ENCODE results near the gene KLRC3.
"Not testable (repeated sequence)": the region's sequence is repeated elsewhere in the genome, so short reads cannot be mapped to it uniquely, and the experiment has no call there.

The KLRC3 gene

DNA sequence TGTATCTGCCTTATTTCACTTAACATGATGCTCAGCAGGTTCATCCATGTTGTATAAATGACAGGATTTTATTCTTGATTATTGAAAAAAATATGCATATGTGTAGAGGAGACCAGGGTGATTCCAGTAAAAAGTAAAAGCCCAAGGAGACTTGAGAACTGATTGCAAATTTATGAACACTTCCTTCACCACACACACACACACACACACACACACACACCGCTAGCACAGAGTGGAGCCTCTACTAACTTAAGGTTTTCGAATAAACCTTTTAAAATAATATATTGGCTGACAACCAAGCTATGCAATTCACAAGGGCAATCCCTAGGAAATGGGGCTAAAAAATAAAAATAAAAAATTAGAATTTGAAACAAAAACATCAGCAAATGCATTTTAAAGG is 22.2 kb downstream of the KLRC3 start:
- no peak for DNase-seq

DNA sequence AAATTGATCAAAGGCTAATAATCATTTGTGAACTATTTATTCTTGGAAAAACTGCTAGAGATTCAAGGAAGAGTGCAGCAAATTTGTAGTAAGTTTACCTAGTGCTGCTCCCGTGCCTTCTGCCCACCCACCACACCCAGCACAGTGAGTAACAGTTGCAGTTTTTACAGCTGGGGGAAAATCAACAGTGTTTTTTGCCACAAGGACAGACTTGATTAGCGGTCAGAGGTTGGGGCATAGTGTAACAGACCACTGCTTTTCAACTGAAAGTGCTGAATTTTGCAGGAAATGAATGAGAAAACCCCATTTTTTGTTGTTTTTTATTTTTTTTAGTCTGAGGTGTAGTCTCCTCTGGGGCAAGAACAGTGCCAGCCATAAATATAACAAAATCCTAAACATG is 23.1 kb downstream of the KLRC3 start:
- DNase-seq: no peak

DNA sequence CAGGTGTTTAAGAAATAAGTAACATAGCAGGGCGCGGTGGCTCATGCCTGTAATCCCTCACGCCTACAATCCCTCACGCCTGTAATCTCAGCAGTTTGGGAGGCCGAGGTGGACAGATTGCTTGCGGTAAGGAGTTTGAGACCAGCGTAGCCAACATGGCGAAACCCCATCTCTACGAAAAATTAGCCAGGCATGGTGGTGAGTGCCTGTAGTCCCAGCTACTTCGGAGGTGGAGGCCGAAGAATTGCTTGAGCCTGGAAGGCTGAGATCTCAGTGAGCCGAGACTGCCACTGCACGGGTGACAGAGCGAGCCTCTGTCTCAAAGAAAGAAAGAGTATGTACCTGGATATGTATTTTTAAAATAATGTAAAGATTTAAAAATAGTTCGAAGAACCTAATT is 24.2 kb downstream of the KLRC3 start:
- DNase-seq: not testable (repeated sequence)

DNA sequence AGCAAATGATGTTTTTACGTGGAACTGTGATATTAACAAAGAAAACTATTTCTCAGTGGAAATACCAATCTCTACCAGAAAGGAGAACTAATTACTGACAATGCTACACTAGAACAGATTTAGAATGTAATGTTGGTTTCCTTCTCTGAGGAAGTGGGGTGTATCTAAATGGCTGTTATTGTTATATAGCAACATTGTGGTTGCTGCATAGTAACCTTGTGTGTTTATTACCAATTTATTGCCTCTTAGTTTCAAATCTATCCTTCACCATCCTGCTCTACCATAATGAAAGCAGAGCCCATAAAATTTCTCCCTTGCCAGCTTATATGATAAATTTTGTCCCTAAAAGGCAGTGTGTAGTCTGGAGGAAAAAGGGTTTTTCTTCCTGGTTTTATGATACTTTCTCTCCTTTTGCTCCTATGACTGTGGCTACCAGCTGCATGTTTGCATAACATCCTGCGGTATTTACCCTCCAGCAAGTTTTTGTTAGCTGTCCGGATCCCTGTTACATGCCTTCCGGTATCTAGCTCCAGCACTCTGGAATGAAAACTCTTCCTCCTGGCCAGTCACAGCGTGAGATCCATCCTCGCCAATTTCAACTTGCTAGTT is 24.9 kb downstream of the KLRC3 start:
- no peak for DNase-seq

DNA sequence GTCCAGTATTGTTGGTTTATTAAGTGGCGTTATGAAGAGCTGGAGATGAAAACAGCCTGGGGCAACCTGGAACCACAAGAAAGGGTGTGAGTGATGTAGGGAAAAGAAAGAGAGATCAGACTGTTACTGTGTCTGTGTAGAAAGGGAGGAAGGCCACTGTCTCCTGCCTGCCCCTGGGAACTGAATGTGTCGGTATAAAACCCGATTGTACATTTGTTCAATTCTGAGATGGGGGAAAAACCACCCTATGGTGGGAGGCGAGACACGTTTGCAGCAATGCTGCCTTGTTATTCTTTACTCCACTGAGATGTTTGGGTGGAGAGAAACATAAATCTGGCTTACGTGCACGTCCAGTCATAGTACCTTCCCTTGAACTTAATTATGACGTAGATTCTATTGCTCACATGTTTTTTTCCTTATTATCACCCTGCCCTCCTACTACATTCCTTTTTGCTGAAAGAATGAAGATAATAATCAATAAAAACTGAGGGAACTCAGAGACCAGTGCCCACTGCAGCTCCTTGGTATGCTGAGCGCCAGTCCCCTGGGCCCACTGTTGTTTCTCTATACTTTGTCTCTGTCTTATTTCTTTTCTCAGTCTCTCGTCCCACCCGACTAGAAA is 25.8 kb downstream of the KLRC3 start:
- not testable (repeated sequence) for DNase-seq

DNA sequence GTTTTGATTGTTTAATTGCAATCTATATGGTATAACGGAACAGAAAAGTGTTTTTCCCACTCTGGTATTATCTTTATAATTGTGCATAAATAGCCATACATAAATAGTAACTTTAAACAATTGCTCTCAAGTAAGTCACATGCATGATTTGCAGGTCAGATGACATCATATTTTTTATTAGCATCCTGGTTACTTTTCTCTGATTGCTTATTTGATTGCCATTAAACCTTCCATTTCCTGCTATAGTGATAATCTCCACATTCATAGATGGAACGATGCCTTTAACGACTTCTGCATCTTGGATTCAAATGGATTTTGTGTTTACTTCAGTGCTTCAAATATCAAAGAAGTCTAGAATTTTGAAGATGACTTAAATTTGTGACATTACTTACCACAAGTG is 27.1 kb downstream of the KLRC3 start:
- no peak for DNase-seq

DNA sequence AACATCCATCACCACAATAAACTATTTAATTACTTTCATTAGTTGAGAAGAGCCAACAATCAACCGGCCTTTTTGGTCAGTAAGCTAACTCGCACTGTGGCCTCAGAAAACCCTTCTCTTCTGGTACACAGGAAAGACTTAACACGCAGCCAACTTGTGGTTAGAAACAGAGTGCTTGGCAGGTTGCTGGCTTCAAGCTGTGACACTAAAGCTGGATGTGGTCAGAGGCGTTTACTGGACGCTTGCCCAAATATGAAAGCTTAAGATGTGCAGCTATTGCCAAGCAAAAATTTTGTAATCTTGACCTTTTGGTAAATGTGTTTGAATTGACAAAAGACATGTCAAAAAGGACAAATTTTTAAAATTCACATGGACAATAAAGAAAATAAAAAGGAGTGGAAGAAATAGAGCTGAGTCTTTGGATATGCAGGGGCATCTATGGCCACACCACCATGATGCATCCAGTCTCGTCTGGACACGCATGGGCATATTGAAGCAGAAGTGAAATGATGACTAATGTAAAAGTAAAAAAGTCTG is 27.9 kb downstream of the KLRC3 start:
- no peak for DNase-seq

DNA sequence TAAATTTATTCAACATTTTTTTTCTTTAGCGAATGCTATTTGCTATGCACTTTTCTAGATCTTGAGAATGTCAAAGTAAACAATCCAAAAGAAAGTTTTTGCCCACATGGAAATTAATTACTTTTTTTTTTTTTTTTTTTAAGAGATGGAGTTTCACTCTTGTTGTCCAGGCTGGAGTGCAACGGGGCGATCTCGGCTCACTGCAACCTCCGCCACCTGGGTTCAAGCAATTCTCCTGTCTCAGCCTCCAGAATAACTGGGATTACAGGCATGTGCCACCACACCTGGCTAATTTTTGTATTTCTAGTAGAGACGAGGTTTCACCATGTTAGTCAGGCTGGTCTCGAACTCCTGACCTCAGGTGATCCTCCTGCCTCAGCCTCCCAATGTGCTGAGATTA is 29.4 kb downstream of the KLRC3 start:
- DNase-seq: not testable (repeated sequence)

DNA sequence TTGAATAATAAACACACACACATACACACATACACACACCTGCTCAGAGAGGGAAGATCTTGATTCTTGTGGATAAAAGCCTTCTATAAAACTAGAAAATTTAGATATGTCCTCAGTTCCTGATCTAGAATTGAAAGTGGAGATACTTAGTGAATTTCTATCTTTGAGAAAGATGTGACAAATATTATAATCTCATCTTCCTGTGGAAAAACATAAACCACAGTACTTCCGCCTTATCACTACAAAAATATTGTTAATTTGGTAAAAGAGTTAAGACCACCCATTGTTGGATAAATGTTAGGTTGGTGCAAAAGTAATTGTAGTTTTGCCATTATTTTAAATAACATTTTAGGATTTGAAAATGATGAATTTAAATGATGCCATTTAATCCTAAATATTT is 30.5 kb downstream of the KLRC3 start, which contains the start of gene KLRK1:
TSS of gene KLRK1 (minus strand) at position 138 of the 400 bp plus-strand sequence. CDS start 1,231 bp downstream, outside the sequence.
- DNase-seq: no peak

DNA sequence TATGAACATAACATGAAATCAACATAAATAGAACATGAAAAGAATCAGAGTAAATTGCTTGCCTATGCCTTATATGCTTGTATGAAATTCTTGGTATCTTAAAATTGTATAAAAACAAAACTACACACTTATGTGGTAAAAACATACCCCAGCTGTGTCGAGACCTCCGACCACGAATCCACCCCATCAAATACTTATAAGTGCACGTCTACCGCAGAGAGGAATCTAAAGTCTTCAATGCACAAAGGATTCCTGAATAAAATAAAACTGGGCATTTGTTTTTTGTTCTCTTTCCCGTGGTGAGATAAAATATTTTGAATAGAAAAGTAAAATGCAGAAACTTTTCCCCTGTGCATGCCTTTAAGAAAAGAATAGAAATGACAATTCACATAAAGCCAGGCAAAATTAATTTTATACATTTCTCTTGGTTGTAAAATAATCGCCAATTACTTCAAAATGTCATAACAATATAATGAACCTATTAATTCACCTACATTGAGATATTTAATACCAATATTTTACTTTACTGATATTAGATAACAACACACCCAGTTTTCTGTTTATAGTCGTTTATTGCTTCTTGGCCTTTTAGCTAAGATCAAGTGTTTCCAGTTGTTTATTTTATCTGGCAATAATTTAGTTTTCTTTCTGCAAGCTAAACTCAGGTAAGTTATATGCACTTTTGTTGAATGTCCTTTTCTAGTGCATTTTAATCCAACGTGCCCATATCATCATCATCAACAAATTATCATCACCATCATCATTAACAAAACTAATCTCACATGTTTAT is 31.6 kb downstream of the KLRC3 start:
- no peak for DNase-seq

DNA sequence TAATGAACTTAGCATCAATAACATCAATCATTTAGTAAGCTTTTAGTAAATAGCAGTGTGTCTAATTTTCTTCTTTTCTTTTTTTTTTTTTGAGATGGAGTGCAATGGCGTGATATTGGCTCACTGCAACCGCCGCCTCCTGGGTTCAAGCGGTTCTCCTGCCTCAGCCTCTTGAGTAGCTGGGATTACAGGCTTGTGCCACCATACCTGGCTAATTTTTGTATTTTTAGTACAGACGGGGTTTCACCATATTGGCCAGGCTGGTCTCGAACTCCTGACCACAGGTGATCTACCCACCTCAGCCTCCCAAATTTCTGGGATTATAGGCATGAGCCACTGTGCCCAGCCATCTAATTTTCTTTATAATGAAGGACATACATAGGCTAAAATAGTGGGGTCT is 32.9 kb downstream of the KLRC3 start:
- DNase-seq: not testable (repeated sequence)

DNA sequence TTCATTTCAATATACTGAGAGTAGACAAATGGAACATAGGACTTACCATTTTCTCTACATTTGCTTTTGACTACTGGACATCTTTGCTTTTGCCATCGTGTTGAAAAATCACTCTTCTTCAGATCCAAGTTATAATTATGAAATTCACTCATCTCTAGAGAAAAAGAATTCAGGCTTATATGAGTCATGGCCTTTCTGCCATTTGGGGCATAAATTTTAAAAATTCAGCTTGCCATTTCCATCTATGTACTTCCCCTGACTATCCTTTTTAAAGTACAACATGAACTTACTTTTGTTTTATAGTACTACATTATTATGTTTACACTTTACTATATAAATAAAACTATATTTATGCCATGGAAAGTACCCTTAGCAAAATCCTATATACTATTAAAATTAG is 33.5 kb downstream of the KLRC3 start:
- DNase-seq: no peak

DNA sequence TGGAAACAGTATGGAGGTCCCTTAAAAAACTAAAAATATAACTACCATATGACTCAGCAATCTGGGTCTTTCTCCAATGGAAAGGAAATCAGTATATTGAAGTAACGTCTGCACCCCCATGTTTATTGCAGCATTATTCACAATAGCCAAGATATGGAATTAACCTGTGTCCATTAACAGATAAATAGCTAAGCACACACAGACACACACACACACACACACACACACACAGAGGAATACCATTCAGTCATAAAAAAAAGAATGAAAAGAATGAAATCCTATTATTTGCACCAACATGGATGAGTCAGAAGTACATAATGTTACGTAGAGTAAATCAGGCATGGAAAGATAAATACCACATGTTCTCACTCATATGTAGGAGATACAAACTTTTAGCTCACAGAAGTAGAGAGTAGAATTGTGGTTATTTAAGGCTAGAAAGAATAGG is 35.2 kb downstream of the KLRC3 start:
- no peak for DNase-seq

DNA sequence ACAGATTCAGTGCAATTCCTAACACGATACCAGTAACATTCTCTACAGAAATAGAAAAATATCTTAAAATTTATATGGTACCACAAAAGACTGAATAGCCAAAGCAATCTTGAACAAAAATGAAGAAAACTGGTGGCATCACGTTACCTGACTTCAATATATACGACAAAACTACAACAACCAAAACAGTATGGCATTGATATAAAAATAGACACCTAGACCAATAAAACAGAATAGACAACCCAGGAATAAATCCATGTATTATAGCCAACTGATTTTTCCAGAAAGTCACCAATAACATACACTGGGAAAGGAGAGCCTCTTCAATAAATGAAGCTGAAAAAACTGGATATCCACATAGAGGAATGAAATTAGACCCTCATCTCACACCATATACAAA is 36.2 kb downstream of the KLRC3 start:
- no peak for DNase-seq

DNA sequence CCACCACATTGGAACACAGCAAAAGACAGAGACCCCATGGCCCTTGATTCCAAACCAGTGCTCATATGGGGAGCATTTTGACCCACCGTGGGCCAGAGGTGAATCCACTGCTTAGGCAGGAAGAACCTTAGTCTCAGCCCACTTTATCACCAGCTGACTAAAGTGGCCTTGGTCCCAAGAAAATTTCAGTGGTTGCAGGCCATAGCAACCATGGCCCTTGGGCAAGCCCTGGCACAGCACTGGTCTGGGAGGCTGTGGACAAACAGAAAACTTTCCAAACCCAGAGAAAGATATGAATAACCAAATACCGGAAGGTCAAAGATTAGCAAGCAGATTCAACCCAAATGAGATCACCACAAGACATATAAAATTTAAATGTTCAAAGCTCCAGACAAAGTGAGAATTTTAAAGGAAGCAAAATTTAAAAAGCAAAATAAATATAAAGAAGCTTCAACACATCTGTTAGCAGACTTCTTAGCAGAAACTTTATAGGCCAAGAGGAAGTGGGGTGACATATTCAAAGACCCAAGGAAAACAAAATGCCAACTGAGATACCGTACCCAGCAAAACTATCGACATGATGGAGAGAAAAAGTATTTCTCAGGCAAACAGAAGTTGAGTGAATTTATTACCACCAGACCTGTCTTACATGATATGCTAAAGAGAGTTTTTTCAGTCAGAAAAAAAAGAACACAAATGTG is 38.3 kb downstream of the KLRC3 start:
- DNase-seq: no peak

DNA sequence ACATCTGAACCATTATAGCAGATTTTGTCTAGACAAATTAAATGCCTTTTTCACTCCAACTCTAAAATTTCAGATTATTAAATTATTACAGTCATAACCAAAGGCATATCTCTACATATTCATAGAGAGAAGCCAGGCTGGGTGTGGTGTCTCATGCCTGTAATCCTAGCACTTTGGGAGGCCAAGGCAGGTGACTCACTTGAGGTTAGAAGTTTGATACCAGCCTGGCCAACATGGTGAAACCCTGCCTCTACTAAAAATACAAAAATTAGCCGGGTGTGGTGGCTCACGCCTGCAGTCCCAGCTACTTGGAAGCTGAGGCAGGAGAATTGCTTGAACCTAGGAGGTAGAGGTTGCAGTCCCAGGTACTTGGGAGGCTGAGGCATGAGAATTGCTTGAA is 41.7 kb downstream of the KLRC3 start:
- not testable (repeated sequence) for DNase-seq

DNA sequence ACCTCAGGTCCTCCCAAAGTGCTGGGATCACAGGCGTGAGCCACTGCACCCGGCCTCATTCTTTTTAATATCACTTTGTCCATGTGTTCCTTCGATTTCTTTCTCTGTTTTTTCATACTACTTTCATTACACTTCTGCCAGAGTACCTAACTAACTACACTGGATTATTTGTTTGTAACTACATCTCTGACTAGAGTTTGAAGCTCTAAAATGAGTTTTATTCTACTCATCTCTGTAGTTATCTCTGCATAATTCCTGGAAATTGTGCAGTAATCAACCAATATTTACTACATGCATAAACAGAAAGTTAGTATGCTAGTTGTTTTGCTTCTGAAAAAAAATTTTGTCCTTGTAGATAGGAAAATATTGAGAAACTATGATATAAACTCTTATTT is 45.8 kb downstream of the KLRC3 start:
- no peak for DNase-seq

DNA sequence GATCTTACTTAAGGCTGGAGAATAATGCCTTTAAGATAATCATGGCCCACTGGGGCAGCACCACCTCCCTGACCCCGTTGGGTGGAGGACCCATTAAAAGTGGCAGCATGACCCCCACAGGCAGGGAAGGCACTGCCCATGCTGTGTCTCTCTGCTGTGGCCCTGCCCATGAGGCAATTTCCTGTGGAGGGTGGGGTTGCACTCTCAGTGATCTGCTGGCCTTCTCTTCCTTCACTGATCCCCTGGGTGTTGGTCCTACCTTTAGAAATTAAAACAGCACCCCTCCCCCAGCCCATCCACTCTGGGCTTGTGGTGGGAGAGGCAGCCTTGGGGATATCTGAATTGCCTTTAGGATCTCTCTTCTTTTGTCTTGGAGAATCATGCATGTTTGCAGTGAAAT is 47.8 kb downstream of the KLRC3 start:
- DNase-seq: no peak

DNA sequence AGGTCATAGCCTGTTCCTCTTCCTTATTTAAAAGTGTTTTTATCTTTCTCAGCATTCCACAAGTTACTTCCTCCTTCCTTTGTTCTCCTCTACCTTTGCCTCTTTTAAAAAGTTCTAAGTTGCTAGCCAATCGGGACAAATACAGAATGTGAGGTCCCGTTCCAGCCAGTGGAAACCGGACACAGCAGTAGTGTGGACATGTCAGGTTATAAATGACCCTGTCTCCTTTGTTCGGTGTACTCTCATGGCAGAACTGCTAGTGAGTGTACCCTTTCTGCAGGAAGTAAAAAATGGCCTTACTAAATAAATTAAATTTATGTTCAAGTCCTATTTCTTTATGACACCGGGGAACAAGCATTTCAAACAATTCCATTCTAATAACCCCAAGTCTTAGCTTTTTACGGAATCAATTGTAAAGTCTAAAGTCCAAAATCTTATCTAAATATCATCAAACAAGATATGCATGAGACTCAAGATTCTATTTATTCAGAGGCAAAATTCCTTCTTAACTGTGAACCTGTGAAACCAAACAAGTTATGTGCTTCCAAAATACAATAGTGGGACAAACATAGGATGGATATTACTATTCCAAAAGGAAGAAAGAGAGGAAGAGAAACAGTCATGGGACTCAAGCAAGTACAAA is 48.4 kb downstream of the KLRC3 start:
- DNase-seq: not testable (repeated sequence)

DNA sequence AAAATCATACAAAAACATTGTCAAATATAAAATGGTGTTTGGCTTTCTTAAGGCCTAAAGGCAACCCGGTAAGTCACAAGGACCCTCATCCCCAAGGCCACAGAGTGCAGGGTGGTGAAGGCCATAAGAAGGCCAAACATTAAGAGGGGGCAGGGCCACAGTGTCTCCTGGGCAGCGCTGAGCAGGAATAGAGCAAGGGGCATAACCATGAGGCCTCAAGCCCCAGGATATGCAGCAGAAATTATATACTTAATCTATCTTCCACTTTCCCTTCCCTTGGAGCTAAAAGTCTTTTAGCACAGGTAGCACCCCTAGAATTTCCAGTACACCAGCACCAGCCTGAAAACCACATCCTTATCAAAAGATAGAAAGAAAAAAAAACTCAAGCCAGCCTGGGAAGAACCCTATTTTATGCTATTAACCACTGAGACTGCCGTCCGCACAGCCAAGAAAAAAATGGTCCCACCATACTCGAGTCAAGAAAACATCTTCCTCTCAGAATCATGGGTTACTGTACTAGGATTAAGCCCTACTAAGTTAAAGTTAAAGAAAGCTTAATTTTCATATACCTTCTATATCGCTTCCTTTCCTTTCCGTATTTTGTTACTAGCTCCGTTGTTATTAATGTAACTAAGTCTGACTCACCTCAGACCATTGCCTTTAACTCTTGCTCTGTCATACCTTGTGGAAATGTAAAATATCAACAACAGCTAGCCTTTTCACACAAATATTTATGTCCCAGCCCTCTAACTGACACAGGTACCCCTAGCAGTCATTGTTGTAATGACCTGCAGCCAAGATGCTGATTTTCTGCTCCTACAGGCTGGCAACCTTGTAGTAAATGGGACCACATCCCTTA is 50.6 kb downstream of the KLRC3 start:
- no peak for DNase-seq

Data from NCI-H1930 (cell line).